K562 (cell line): ENCODE results near the gene SNRNP70. TPM values are rescaled to one million over a fixed set of nuclear protein-coding genes. Genes with fewer than 3 reads are reported as not detected.

Experiments
- HMG20B ChIP-seq: fragments of 250-450 bp; sonication (Bioruptor Pico); IDR thresholded peaks from 2 replicates; pipeline ENCODE4 v1.5.0; 2021; ENCODE audit warnings: mild to moderate bottlenecking
- MGA ChIP-seq: fragments of 450-650 bp; IDR thresholded peaks from 2 replicates; pipeline ENCODE4 v1.6.1; 2016; ENCODE audit warnings: mild to moderate bottlenecking, moderate library complexity
- MNT ChIP-seq, 2 experiments: fragments of 450-650 bp; conservative IDR thresholded peaks; 2 replicates each; pipeline ENCODE4 v1.6.1; 2017; ENCODE audit warnings: mild to moderate bottlenecking in 2 of 2, moderate library complexity in 2 of 2
- POLR2B ChIP-seq: fragments of 450-650 bp; IDR thresholded peaks from 2 replicates; pipeline ENCODE4 v1.6.1; 2018; ENCODE audit warnings: low read depth; ENCODE audit not compliant: partially characterized antibody
- RBBP5 ChIP-seq: fragments of 200-600 bp; sonication (generic); IDR thresholded peaks from 2 replicates; pipeline ENCODE4 v1.6.1; 2012; ENCODE audit warnings: borderline replicate concordance, mild to moderate bottlenecking, low read length, control low read depth, inconsistent platforms; ENCODE audit not compliant: insufficient read depth, poor library complexity, severe bottlenecking
- ZNF395 ChIP-seq: fragments of 200-800 bp; sonication (Bioruptor generic); IDR thresholded peaks from 2 replicates; pipeline ENCODE4 v1.6.1; 2017; ENCODE audit warnings: missing genetic modification characterization, missing compliant biosample characterization
- ZNF431 ChIP-seq: sonication (generic); formaldehyde crosslinking; IDR thresholded peaks from 2 replicates; pipeline ENCODE4 v1.8.0; 2022; ENCODE audit warnings: mild to moderate bottlenecking, missing genetic modification reagents
- polyA plus RNA-seq, 8 experiments: library from polyadenylated mRNA; depleted of rRNA in 4 of 8; stranded (reverse) in 5 of 8; unstranded in 3 of 8; fragments of >200 nt; fragmentation: Nextera tagmentation in 2 of 8; fragmentation: Illumina TruSeq in 1 of 8; extraction: Ambion mirVana in 2 of 8; extraction: Trizol in 1 of 8; gene quantifications; 2 replicates each; pipeline versions ENCODE4 v1.2.1 to v1.2.3, GENCODE V29; 2011 to 2014; ENCODE audit warnings: inconsistent platforms in 1 of 8, missing spikeins in 1 of 8
- total RNA-seq, 7 experiments: library from RNA; depleted of rRNA in 6 of 7; stranded (reverse); fragments of >200 nt in 6 of 7; fragmentation: Illumina TruSeq in 2 of 7; extraction: Trizol in 2 of 7; gene quantifications; 2 replicates each; pipeline versions ENCODE4 v1.2.1 to v1.2.3, GENCODE V29; 2011 to 2021; ENCODE audit warnings: low replicate concordance in 1 of 7

Gene SNRNP70
- total and polyA plus RNA-seq, 9 of the 15 experiments (the other 6 are each of a cell fraction or from before 2014, with no cell fraction given), result 2.8 to 496 (median 136) TPM

GRCh38 chr19:49150106-49150943 lies 65.1 kb downstream of the SNRNP70 start (continued):
- TF ChIP-seq MNT (conservative IDR thresholded peaks at IDR 0.05), result peak; percentile 71 to 85
- 0 out of 2 replicates have a peak, but pooled peaks have one; percentile 51 for TF ChIP-seq ZNF431
- peak; percentile 23 for TF ChIP-seq POLR2B
- TF ChIP-seq RBBP5, result peak; percentile 36
- TF ChIP-seq MGA, result peak; percentile 32; the same call in 1 of the 2 replicates
- peak; percentile 79; the same call in 1 of the 2 replicates for TF ChIP-seq ZNF395 (CRISPR knock-in tag)
- TF ChIP-seq HMG20B (CRISPR knock-in tag), result no peak
